GM20431 (cell line): ENCODE data around the gene USP17L12.
"Not testable (repeated sequence)": the region's sequence is repeated elsewhere in the genome, so short reads cannot be mapped to it uniquely, and the experiment has no call there.

ENCODE experiments used
- in situ Hi-C: fragments of 300-500 bp; cut with MseI, MboI; formaldehyde crosslinking; loops from one replicate; pipeline ENCODE4 v1.15.0; 2020; ENCODE audit warnings: low sequenced_read_pairs; ENCODE audit not compliant: unreplicated experiment

USP17L12 gene, protein sequence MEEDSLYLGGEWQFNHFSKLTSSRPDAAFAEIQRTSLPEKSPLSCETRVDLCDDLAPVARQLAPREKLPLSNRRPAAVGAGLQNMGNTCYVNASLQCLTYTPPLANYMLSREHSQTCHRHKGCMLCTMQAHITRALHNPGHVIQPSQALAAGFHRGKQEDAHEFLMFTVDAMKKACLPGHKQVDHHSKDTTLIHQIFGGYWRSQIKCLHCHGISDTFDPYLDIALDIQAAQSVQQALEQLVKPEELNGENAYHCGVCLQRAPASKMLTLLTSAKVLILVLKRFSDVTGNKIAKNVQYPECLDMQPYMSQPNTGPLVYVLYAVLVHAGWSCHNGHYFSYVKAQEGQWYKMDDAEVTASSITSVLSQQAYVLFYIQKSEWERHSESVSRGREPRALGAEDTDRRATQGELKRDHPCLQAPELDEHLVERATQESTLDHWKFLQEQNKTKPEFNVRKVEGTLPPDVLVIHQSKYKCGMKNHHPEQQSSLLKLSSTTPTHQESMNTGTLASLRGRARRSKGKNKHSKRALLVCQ

GRCh38 chr4:9219852-9220251 lies at the start of gene USP17L12:
USP17L12 (plus strand) TSS chr4:9220152; CDS start chr4:9220152, 0 bp downstream.
- in situ Hi-C loops = not testable (repeated sequence)

DNA sequence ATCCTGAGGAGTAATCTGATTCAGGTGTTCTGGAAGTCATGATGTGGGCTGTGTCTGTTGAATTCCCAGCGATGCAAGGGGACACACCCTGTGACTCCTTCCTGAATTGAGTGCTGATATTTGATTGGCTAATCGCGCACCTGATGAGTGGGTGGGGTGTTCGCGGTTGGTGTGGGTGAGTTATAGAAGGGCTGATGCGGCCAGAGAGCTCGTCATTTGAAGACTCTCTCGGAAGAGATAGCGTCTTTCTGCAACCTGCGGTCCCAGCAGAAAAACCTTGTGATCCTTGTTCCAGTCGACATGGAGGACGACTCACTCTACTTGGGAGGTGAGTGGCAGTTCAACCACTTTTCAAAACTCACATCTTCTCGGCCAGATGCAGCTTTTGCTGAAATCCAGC lies 9.6 kb upstream of the USP17L12 start, which contains the start of gene USP17L10:
USP17L10 (plus strand) TSS at position 301 of the 400 bp plus-strand sequence; CDS start at position 301, 0 bp downstream.
- in situ Hi-C loops = not testable (repeated sequence)

- in situ Hi-C loops = not testable (repeated sequence)
These were observed 5.3 kb upstream of the USP17L12 start for GRCh38 chr4:9214701-9215100.

DNA sequence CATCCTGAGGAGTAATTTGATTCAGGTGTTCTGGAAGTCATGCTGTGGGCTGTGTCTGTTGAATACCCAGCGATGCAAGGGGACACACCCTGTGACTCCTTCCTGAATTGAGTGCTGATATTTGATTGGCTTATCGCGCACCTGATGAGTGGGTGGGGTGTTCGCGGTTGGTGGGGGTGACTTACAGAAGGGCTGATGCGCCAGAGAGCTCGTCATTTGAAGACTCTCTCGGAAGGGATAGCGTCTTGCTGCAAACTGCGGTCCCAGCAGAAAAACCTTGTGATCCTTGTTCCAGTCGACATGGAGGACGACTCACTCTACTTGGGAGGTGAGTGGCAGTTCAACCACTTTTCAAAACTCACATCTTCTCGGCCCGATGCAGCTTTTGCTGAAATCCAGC lies 4.8 kb upstream of the USP17L12 start, which contains the start of gene USP17L11:
USP17L11 (plus strand) TSS at position 301 of the 400 bp plus-strand sequence; CDS start at position 301, 0 bp downstream.
- in situ Hi-C loops = not testable (repeated sequence)

- in situ Hi-C loops = not testable (repeated sequence)
These were observed 4.6 kb downstream of the USP17L12 start, which contains the start of gene USP17L13 for GRCh38 chr4:9224596-9224995. USP17L13 (plus strand) TSS chr4:9224896; CDS start chr4:9224896, 0 bp downstream.

DNA sequence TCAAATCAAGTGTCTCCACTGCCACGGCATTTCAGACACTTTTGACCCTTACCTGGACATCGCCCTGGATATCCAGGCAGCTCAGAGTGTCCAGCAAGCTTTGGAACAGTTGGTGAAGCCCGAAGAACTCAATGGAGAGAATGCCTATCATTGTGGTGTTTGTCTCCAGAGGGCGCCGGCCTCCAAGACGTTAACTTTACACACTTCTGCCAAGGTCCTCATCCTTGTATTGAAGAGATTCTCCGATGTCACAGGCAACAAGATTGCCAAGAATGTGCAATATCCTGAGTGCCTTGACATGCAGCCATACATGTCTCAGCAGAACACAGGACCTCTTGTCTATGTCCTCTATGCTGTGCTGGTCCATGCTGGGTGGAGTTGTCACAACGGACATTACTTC lies 10.3 kb downstream of the USP17L12 start:
- in situ Hi-C loops = not testable (repeated sequence)

GRCh38 chr4:9234085-9234484 lies 14.1 kb downstream of the USP17L12 start, which contains the start of gene USP17L15:
USP17L15 (plus strand) TSS chr4:9234385; CDS start chr4:9234385, 0 bp downstream.
- in situ Hi-C loops = not testable (repeated sequence)

DNA sequence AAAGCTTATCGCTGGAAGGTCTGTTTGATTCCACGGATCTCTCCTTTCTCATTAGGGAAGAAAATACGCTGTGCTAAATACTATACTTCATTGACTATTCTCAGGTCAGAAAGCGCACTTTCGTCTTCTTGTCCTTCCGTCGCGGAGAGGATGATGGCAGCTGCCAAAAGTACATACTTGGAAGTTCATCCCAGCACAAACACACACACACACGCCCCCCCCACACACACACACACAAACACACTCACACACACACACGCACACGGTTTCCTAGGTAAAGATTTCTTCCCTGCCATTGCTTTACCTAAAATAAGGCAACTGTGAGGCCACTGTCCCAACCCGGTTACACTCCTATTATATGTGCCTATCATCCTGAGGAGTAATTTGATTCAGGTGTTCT lies 18.5 kb downstream of the USP17L12 start:
- in situ Hi-C loops = not testable (repeated sequence)

- in situ Hi-C loops = not testable (repeated sequence)
These were observed 23.6 kb downstream of the USP17L12 start, which contains the start of gene USP17L17 for GRCh38 chr4:9243579-9243978. USP17L17 (plus strand) TSS chr4:9243879; CDS start chr4:9243879, 0 bp downstream.

GRCh38 chr4:9247953-9248680 lies 28.2 kb downstream of the USP17L12 start, which contains the start of gene USP17L18:
USP17L18 (plus strand) TSS chr4:9248630; CDS start chr4:9248630, 0 bp downstream.
- in situ Hi-C loops = not testable (repeated sequence)

DNA sequence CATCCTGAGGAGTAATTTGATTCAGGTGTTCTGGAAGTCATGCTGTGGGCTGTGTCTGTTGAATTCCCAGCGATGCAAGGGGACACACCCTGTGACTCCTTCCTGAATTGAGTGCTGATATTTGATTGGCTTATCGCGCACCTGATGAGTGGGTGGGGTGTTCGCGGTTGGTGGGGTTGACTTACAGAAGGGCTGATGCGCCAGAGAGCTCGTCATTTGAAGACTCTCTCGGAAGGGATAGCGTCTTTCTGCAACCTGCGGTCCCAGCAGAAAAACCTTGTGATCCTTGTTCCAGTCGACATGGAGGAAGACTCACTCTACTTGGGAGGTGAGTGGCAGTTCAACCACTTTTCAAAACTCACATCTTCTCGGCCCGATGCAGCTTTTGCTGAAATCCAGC lies 33.1 kb downstream of the USP17L12 start, which contains the start of gene USP17L19:
USP17L19 (plus strand) TSS at position 301 of the 400 bp plus-strand sequence; CDS start at position 301, 0 bp downstream.
- in situ Hi-C loops = not testable (repeated sequence)

GRCh38 chr4:9257824-9258223 lies 37.9 kb downstream of the USP17L12 start, which contains the start of gene USP17L20:
USP17L20 (plus strand) TSS chr4:9258124; CDS start chr4:9258124, 0 bp downstream.
- in situ Hi-C loops = not testable (repeated sequence)

DNA sequence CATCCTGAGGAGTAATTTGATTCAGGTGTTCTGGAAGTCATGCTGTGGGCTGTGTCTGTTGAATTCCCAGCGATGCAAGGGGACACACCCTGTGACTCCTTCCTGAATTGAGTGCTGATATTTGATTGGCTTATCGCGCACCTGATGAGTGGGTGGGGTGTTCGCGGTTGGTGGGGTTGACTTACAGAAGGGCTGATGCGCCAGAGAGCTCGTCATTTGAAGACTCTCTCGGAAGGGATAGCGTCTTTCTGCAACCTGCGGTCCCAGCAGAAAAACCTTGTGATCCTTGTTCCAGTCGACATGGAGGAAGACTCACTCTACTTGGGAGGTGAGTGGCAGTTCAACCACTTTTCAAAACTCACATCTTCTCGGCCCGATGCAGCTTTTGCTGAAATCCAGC lies 42.6 kb downstream of the USP17L12 start, which contains the start of gene USP17L21:
USP17L21 (plus strand) TSS at position 301 of the 400 bp plus-strand sequence; CDS start at position 301, 0 bp downstream.
- in situ Hi-C loops = not testable (repeated sequence)

- in situ Hi-C loops = not testable (repeated sequence)
These were observed 47.4 kb downstream of the USP17L12 start, which contains the start of gene USP17L22 for GRCh38 chr4:9267319-9267718. USP17L22 (plus strand) TSS chr4:9267619; CDS start chr4:9267619, 0 bp downstream.
